ENCODE measurements around the gene SLC4A8. TPM values are rescaled to one million over a fixed set of nuclear protein-coding genes. Genes with fewer than 3 reads are reported as not detected.

SLC4A8 gene
- total RNA-seq, 4 donors from 2014 or later = 0.46 to 1.7 (median 0.90) TPM

DNA sequence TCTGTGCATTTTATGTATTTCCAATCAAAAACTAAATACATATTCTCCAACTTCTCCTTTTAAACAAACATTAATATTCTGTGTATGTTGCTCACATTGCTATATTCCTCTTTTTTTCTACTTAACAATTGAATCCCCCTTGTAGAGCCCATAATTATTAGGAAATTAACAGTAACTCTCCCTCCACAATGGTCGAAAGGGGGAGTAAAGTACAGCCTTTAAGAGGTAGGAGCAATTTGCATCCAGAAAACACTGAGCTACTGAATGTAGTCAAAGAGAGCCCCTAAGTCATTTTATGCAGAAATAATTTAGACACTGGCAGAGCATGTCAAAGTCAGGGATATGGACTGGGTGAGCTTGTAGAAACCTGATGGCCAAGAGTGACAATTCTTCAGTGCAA is 109.2 kb downstream of the SLC4A8 start:
- Histone ChIP-seq H3K4me3 (no peak overlapping the region), H3K4me1 (peaks cover 0 to 4% (median 0%) of the 10 kb centered on the region in 4 donors), H3K36me3 (no peaks in the 10 kb centered on the region), H3K27me3 (peaks cover 0 to 53% (median 3%) of the 10 kb centered on the region in 4 donors), H3K27ac (replicated peaks in 1 of 4) (no peak overlapping the region), H3K9me3 (no peaks in the 10 kb centered on the region)
- no peak for TF ChIP-seq EP300 (IDR thresholded peaks at IDR 0.05)
- no peak for TF ChIP-seq POLR2AphosphoS5 (IDR thresholded peaks at IDR 0.05)
- TF ChIP-seq CTCF (IDR thresholded peaks at IDR 0.05) = no peak
- no peak for TF ChIP-seq POLR2A (IDR thresholded peaks at IDR 0.05; ENCODE audit: low read depth)
- WGBS = 21% methylated on average over 1 of the region's 1 CpG
- intact Hi-C loops (cut with DNase I) = loop anchor here (5.0 kb wide), 1 partner anchor 111 kb away; the partner anchor contains the start of gene SLC4A8
- no peak for DNase-seq (ENCODE audit: extremely low spot score)

DNA sequence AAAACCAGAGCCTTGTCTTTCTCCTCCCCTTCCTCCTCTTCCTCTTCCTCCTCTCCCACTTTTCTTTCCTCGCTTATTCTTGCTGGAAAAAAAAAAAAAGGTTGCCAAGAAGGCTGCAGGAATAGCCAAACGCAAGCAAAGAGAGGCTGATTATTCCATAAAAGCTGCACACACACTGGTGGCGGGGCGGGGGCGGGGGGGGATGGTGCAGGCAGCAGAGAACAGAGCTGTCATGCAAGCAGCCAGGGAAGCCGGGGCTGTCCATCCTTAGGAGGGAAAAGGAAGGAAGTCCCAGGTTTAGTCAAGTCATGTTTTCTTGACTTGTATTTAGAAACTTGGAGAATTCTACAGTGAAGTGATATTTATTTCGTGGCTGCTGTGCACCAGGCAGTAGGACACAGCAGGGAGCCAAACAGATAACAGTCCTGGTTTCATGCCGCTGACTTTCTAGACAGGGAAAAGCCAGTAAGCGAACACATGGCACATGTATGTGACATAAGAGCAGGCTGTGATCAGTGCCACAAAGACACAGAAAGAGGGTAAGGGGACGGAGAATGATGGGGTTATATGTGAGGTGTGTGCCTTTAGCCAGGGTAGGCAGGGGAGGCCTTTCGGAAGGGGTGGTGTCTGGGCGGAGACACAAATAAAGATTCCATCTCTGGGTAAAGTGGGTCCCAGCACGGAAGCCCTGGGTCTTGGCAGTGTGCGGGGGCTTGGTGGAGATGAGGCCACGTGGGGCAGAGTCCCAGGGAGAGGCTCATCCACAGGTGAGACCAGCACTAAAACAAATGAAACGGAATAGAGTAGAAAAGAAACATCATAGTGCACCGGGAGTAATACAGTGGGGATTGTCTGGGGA is 109.8 kb downstream of the SLC4A8 start:
- intact Hi-C loops (cut with DNase I) = loop anchor here (5.0 kb wide), 1 partner anchor 112 kb away; the partner anchor contains the start of gene SLC4A8
- H3K27ac ChIP-seq (replicated peaks in 1 of 4) = no peak overlapping the region
- TF ChIP-seq CTCF (IDR thresholded peaks at IDR 0.05) (no peak), POLR2A (IDR thresholded peaks at IDR 0.05; ENCODE audit: low read depth) (no peak), EP300 (IDR thresholded peaks at IDR 0.05) (no peak), POLR2AphosphoS5 (IDR thresholded peaks at IDR 0.05) (no peak)
- 61% methylated on average over 17 of the region's 17 CpGs for WGBS
- no peak overlapping the region for H3K4me3 ChIP-seq
- DNase-seq (ENCODE audit: extremely low spot score) = no peak
- H3K4me1 ChIP-seq = peaks cover 0 to 4% (median 0%) of the 10 kb centered on the region in 4 donors
- no peaks in the 10 kb centered on the region for H3K9me3 ChIP-seq
- H3K36me3 ChIP-seq = no peaks in the 10 kb centered on the region
- peaks cover 0 to 53% (median 3%) of the 10 kb centered on the region in 4 donors for H3K27me3 ChIP-seq

- Histone ChIP-seq H3K27ac (replicated peaks in 1 of 4) (no peak overlapping the region), H3K9me3 (no peaks in the 10 kb centered on the region), H3K27me3 (peaks cover 0 to 39% (median 3%) of the 10 kb centered on the region in 4 donors), H3K36me3 (no peaks in the 10 kb centered on the region), H3K4me1 (peaks cover 0 to 4% (median 0%) of the 10 kb centered on the region in 4 donors), H3K4me3 (no peak overlapping the region)
- no peak for TF ChIP-seq POLR2AphosphoS5 (IDR thresholded peaks at IDR 0.05)
- TF ChIP-seq CTCF (IDR thresholded peaks at IDR 0.05) = no peak
- TF ChIP-seq EP300 (IDR thresholded peaks at IDR 0.05) = no peak
- no peak for TF ChIP-seq POLR2A (IDR thresholded peaks at IDR 0.05; ENCODE audit: low read depth)
- intact Hi-C loops (cut with DNase I) = no loop called here
- WGBS = 87% methylated on average over 3 of the region's 3 CpGs
- DNase-seq (ENCODE audit: extremely low spot score) = no peak
Observed at GRCh38 chr12:51536159-51536558, 111.5 kb downstream of the SLC4A8 start.

DNA sequence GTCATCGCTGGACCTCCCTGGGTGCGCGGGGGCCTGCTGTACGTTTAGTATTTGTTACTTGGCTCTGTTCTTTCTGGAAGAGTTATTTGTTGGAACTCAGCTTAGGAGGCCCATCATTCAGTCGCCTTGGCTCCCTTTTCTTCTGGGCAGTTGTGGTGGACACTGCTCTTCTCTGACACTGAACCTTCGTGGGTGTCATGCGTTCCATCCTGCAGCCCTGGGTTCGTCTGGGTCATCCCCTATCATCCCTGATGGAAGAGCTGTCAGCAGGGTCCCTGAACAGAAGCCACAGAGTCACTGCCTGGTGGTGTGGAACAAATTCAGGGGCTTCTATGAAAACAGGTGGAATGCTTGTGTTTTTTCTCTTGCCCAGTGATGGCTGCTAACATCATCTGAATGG is 113.5 kb downstream of the SLC4A8 start:
- WGBS = 54% methylated on average over 6 of the region's 8 CpGs
- H3K27ac ChIP-seq (replicated peaks in 1 of 4) = no peak overlapping the region

More for the DNA sequence above, 113.5 kb downstream of the SLC4A8 start:
- Histone ChIP-seq H3K27me3 (peaks cover 0 to 37% (median 3%) of the 10 kb centered on the region in 4 donors), H3K4me3 (no peak overlapping the region), H3K9me3 (no peaks in the 10 kb centered on the region), H3K36me3 (no peaks in the 10 kb centered on the region), H3K4me1 (no peaks in the 10 kb centered on the region)
- TF ChIP-seq EP300 (IDR thresholded peaks at IDR 0.05) = no peak
- no peak for TF ChIP-seq POLR2A (IDR thresholded peaks at IDR 0.05; ENCODE audit: low read depth)
- TF ChIP-seq CTCF (IDR thresholded peaks at IDR 0.05) = no peak
- no peak for DNase-seq (ENCODE audit: extremely low spot score)
- intact Hi-C loops (cut with DNase I) = no loop called here
